Ecto neural progenitor cell (in vitro differentiated cells): Measurements from ENCODE around the gene ZBTB16.
A peak's percentile ranks its signal among the peaks of the same experiment; 100 is the strongest.

Experiments
- DNase-seq: peaks from one replicate; pipeline ENCODE4 v3.0.0-alpha.2; 2018; ENCODE audit warnings: low spot score

Gene ZBTB16

DNA sequence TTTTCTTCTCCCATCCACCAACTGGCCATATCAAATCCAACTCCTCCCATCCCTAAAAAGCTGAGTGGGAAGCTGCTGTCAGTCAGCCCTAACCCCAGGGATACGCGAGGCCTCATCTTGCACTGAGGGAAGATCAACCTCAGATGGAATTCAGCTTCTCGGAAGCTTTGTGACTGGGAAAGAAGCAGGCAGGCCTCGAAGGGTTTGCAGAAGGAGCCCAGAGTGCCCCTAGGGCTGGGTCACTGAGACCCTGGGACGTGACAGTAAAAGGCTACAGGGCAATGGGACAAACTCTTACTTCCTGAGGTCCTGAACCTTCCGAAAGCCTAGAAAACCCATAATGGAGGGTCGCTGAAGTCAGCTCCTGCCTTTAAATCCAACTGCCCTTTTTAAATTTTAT is 202.3 kb downstream of the ZBTB16 start:
- no peak for DNase-seq

DNA sequence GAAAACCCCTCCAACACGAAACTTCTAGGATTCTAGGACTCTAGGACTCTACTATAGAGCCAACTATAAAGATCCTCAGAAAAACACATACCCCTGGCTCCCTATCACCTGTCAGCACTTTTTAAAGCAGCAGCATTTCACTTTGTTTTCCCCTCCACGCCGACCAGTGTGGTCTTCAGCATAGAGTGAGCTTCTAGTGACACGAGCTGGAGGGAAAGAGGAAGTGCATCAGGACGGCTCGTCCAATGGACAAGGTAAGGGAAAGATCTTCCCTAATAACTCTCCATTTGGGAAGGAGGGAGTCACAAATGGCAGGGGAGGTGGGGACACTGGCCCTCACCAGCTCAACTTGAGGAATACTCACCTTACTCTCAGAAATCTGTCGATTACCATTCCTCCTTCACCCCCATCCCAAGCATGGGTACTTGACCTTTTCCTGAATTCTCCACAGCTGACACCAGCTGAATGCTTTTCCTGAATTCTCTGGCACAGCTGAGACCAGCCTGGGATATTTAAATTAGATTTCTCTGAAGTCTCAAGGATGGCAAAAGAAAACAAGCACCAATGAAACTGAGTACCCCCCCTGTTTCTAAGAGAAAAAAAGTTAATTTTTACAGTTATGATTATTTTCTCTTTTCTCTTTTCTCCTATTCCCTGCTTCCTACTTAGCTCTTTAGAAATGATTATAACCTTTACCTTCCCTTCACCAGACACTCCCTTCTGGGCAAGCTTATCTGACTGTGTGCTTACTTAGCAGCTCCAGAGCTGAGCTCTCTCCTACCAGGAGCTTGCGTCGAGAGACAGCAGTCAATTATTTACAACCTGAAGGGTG is 203.4 kb downstream of the ZBTB16 start:
- no peak for DNase-seq

DNA sequence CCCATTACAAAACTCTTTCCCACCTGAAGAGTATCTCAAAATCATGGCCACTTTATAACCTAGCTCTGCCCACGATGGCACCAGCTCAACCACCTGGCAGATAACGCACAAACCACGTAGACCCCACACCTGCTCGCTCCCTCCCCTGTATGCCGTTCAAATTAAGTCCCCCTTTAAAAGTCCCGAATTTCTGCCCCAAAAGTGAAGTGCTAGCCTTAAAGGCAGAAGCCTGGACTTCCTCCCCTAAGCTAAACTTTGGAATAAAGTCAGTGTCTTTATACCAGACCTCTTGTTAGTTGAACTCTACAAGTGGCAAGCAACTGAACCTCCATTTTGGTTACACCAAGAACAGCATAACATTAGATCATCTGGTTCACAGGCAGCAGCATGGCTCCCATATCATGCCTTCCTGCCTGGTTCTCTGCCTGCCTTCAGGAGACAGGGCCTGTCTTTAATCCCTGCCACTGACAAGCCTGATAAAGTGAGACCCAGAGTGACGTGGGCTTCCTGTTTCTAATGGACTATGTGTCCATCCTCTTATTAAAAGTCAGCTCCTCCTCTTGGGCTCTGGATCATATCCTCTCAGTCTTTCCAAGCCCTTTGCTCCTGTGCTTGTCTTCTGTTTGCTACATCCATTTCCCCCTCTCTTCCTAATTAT is 204.1 kb downstream of the ZBTB16 start:
- DNase-seq, result no peak

DNA sequence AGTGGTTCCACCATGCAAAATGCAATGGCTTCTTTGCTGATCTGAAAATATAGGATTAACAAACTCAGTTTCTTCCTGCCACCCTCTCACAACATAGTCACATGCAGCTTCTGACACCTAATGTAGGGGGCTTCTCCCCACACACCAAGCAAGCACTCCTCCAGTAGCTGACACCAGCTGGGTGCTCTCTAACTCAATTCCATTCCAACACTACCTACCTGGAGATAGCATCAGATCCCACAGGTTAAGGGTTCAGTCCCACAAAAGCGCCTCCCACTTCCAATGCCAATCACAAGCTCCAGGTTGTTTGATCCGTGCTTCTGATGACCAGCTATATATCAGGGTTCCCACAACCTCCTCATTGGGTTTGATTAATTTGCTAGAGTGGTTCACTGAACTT is 204.9 kb downstream of the ZBTB16 start:
- no peak for DNase-seq

DNA sequence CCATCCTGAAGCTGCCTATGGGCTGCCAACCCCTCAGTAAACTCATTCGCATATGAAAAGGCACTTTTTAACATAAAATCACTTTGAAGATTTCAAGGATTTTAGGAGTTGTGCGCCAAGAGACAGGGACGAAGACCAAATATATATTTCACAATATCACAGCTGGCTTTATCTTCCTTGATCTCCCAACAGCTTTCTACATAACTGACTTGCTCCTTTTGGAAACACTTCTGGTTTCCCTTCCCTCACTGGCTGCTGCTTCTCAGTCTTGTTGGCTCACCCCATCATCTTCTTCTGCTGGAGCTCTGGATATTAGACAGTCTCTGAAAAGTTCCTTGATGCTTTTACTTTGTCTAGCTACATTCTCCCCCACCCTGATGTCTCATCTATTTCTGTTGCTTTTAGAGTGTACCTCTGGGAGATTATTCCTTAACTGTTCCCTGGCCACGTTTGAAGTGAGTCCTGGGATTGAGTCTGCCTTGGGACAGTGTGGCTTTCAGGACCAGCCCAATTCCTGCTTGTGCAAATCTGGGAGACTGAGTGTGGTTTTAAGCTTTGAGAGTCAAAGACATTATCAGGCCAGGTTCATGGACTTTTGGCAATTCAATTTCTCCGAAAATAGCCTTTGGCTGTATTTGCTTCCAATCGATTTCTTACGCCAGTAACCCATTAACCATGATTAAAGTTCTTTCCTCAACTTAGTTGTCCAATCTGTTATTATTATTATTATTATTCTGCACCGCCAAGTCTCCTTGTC is 205.8 kb downstream of the ZBTB16 start:
- DNase-seq, result no peak

DNA sequence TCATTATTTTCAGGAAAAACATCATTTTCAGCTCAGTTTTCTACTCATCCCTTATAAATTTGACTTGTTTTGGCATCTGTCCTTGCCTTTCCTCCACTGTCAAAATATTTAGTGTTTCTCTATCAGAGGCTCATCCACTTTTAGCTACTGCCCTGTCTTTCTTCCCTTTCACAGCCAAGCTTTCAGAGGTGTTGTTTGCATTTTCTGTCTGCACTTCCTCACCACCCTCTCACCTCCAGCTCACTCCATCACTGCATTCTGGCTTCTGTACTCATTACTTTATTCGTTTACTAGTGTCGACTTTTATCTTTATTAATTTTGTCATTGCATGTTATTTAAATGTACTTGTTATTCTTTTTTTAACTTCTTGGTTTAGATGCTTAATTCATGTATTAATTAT is 210.0 kb downstream of the ZBTB16 start:
- no peak for DNase-seq

DNA sequence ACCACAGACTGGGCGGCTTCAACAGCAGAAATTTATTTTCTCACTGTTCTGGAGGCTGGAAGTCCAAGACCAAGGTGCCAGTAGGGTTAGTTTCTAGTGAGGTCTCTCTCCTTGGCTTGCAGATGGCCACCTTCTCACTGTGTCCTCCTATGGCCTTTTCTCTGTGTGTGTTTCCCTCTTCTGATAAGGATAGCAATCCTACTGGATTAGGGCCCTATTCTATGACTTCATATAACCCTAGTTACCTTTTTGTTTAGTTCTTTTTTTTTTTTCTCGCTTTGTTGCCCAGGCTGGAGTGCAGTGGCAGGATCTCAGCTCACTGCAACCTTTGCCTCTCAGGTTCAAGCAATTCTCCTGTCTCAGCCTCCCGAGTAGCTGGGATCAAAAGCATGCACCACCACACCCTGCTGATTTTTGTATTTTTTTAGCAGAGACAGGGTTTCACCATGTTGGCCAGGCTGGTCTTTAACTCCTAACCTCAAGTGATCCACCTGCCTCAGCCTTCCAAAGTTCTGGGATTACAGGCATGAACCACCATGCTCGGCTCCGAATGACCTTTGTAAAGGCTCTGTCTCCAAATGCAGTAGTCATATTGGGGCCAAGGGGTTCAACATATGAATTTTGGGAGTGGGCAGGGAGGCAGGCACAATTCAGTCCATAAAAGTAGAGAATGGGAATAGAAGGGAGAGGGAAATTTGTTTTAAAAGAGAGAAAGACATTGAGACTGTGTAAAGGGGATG is 211.2 kb downstream of the ZBTB16 start:
- DNase-seq, result no peak

DNA sequence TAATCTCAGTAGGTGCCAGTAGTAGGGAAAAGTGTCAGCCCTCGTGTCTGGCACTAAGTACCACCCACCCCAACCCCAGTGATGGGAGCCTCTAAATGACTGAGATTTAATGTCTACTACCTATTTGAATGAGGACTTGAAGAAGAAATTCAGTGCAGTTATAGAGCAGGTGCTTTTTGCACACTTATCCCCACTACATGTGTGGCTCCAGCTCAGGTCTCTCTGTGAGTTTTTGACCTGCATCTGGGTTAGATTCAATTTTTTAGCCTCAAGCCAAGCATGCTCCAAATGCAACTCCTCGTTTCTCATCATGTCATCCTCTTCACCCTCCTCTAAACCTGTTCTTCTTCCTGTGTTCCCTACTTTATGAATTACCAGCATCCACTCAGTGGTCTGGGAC is 211.8 kb downstream of the ZBTB16 start:
- DNase-seq, result peak; percentile 4

DNA sequence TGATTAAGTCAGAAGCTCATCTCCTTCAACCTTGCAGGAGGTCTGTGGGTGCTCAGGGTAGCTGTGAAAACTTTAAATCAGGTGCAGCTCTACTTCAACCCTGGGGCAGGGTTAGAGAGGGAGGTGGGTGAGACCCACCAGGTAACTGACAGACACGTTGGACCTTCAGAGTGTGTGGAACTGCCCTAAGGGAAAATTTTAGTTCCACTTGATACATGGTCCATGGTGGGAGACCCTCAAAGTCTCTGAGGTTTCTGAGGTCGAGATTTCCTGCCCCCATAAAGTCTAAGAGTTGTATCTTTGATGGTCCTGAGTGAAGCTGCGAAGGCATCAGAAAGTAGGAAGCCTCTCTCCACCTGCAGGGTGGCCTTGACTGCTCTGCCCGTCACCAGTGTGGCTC is 212.8 kb downstream of the ZBTB16 start:
- DNase-seq, result no peak

DNA sequence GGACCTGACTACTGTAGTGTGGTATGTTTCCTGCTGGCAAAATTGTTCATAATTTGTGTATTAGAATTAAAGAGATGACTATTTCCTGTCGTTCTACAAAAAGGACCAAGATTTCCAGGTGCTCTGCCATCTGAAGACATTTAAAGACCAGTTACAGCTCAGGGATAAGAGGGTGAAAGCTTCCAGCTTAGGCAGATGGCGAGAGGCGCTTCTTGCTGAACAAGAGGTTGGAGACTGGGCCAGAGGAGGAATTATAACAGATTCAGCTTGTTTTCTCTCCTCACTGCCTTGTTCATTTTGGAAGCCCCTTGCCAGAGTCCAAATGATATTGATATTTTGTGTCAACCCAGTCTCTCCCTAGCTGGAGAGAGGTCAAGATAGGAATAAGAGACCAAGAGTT is 213.6 kb downstream of the ZBTB16 start:
- peak; percentile 20 for DNase-seq

DNA sequence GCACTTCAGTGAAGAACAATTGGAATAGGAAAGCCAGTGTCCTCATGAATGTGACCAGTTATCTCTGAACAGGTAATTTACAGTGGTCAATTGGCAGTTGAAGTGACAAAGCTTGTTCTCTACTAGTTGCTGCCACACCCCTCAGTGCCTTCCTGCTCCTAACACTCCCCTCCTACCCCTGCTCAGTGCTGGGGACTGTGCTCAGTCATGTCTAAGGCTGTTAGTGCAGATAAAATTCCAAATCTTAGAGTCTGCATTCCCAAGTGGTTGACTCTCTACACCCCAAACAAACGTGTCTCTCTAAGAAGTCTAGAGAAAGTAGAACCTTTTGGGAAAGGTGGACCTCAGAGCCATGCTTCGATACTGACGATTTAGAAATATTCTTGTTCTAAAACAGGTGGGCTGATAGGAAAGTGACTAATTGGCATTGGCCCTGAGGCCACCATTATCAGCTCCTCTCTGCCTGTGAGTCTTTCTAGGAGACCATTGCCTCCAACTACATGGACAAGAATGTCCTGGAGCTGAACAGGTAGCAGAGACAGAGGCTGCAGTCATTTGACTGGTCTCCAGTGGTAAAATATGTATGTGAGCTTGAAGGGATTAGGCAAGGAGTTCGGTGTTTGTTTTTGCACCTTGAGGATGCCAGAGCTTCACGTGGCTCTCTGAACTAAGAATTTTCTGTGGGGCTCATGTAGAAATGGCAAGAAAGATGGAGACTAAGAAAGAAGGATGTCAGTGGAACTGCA is 214.6 kb downstream of the ZBTB16 start:
- peak; percentile 13 for DNase-seq

DNA sequence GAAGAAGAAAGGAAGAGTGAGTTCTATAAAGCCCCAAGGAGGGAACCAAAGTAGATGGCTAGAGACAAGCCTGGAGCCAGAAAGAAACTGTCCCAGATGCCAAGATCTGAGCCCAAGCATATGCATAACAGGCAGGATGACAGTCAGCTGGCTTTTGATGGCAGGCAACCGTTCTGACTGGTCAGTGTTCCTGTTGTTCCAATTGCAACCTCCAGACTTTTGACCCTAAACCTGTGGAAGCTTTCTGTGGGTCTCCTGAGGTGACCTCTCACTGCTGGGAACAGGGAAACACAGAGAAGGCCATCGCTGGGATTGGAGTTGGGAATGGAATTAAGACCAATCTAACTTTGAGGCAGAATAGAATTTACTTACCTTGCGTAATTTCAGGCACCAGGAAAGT is 215.1 kb downstream of the ZBTB16 start:
- peak; percentile 12 for DNase-seq

DNA sequence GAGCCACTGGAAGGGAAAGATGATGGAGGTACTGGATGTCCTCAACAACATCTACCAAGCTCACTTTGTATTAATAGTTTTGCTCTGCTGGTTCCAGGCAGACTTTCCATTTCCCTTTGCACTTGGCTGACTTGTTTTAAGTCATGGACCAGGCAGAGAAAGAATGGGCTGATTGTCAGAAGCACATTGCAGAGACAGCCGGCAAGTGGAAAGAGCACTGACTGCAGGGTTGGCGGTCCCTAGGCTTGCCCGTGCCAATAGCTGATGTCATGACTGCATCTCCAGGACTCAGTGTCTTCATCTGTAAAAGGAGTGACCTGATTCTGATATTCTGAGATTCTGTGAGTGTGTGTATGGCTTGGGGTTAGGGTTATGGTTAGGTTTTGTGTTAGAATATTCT is 215.8 kb downstream of the ZBTB16 start:
- DNase-seq, result peak; percentile 18

DNA sequence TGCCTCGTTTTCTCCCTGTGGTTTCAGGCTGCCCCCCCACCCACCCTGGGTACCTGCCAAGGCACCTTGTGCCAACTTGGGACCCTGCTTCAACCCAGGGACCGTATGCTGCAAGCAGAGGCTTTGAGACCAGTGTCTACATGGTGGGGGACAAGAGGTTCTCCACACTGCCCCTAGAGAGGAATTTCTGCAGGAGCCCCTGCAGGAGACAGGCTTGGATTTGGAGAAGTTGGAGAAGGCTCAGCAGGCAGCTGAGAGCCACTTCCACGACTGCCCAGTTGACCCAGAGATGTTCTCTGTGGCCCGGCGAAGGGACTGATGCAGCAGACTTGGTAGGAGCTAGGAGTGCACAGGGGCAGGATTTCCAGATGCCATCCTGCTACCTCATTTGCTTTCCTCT is 216.6 kb downstream of the ZBTB16 start:
- DNase-seq, result peak; percentile 30

DNA sequence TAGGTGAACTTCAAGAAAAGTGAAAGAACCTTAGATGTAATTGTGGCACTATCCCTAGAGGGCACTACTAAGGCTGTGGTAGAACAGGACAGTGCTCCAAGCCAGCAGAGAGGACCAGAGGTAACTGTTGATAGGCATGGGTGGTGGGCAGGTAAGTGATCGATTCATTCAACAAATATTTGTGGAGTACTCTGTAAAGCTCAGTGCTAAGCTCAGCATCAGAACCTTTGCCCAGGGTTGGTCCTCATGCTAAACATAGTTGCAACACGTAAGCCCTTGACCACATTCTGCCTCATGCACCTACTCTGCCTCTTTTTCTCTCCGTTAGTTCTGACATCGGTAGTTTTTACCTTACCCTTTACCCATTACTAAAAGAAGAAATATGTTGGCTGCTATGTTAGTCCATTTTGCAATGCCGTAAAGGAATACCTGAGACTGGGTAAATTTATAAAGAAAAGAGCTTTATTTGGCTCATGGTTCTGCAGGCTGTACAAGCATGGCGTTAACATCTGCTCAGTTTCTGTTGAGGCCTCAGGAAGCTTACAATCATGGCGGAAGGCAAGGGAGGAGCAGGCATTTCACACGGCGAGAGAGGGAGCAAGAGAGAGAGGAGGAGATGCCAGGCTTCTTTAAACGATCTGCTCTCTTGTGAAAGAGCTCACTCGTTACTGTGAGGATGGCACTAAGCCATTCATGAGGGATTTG is 218.3 kb downstream of the ZBTB16 start:
- peak; percentile 11 for DNase-seq

DNA sequence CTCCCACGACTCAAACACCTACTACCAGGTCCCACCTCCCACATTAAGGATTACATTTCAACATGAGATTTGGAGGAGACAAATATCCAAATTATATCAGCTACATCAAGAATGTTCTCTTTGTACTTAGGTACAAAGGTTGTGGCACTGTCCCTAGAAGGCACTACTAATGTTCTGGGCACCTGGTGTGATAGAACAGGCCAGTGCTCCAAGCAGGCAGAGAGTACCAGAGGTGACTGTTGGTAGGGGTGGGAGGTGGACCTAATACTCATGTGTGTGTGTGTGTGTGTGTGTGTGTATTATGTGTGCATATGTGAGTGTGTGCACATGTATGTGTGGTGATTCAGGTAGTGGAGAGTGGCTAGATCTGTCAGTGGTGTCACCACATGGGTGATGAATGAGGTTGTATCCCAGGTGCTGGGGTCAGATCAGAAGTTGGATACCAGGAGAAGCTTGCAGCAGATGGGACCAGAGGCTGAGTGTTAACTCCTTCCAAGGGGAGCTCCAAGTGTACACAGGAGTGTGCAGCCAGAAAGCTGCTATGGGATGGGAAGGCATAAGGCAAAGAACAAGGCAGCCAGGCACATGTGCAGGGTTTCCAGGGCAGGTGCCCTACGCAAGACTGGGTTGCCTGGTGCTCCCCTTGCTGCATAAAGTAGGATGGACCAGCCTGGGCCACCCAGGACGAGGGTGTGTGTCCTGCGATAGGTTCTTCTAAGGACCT is 219.0 kb downstream of the ZBTB16 start:
- peak; percentile 27 for DNase-seq

DNA sequence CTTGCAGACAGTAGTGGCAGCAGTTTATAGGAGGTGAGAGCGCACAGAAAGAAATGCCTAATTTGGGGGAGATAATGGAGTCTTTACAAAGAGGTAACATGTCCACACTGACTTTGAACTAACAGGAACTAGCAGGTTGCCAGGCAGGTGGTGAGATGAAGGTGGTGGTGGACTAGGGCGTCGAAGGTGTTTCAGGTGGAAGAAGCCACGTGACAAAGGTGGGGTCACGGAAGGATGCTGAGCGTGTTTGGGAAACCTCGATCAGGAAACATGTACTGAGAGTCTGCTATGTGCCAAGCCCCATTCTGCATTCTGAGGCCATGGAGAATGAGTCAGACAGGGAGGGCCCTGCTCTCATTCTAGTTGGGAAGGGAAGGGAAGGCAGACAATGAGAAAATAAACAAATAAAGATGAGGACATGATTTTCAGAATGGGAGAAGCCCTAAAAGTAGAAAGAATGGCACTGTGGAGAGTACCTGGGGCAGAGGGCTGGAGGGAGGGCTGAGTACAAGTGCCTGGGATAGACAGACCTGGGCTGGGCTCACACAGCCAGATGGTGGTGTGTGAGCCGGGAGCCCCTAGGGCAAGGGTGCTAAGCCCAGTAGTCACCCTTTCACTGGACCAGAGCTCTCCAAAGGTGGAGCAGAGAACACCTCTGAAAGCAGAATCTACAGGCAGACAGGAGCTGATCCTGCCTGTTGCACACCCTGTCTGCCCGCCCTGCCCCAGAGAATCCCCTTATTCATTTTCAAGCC is 220.5 kb downstream of the ZBTB16 start:
- peak; percentile 16 for DNase-seq

DNA sequence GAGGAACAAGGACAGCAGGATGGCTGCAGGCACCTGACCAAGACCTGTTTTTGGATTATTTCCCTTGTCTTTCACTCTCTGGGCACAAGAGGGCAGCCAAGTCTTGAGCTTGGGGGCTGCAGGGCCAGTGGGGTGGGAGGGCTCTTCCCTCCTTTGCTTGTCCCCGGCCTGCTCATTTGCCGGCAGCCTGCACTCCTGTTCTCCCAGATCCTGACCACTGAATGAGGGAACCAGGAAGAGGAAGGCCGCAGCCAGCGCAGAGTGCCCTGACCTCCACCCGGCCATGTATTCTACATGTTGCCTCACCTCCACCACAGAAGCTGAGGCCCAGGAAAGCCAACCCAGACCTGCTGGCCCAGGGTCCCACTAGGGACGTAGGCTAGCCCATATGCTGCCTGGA is 221.2 kb downstream of the ZBTB16 start:
- peak; percentile 84 for DNase-seq

DNA sequence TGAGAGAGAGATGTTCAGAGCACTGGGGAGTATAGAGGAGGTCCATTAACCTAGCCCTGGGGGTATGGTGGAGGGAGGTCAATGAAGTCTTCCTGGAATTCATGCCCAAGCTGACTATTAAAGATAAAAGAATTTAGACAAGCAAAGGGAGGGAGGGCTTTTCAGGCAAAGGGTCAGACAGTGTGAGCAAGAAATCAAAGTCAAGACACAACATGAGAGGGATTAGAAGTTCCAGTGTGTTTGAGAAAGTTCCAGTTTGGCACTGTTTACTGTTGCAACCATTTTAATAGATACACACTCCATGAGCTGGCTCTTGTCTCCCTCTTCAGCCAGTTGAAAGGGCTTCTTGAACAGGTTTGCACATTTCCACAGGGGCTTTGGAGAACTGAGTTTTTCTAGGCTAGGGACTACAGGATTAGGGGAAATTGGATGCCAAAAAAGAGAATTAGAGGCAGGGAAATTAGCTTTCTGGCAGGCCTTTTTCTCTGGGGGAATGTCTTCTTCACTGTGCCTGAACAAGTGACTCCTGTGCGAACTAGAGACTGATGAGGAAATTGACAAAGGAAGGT is 222.0 kb downstream of the ZBTB16 start:
- peak; percentile 36 for DNase-seq
